HepG2 (cell line): Measurements from ENCODE around the gene PTCRA.

Experiments used
- CREB3 ChIP-seq: sonication (generic); formaldehyde crosslinking; IDR thresholded peaks from 2 replicates; pipeline ENCODE4 v1.5.0; 2020; ENCODE audit warnings: missing genetic modification reagents
- CTCF ChIP-seq: sonication (generic); formaldehyde crosslinking; IDR thresholded peaks from 2 replicates; pipeline ENCODE4 v1.5.0; 2020; ENCODE audit warnings: mild to moderate bottlenecking, missing genetic modification reagents, moderate library complexity
- EZH2 ChIP-seq: conservative IDR thresholded peaks from 2 replicates; pipeline ENCODE4 v1.6.1; 2012; ENCODE audit warnings: mild to moderate bottlenecking, low read depth, low read length, moderate library complexity
- FOXK1 ChIP-seq: sonication (generic); formaldehyde crosslinking; IDR thresholded peaks from 2 replicates; pipeline ENCODE4 v1.4.0; 2020; ENCODE audit warnings: low read depth, missing genetic modification reagents, borderline replicate concordance
- MYC ChIP-seq: sonication (generic); formaldehyde crosslinking; IDR thresholded peaks from 2 replicates; pipeline ENCODE4 v1.9.0; 2021; ENCODE audit warnings: missing genetic modification reagents, borderline replicate concordance
- POLR2A ChIP-seq, 2 experiments: IDR thresholded peaks; 2 replicates each; pipeline ENCODE4 v1.6.1; 2011; ENCODE audit warnings: low read depth in 2 of 2, low read length in 2 of 2, mild to moderate bottlenecking in 1 of 2, moderate library complexity in 1 of 2; ENCODE audit not compliant: insufficient read depth in 1 of 2
- SMAD3 ChIP-seq: sonication (generic); formaldehyde crosslinking; IDR thresholded peaks from 2 replicates; pipeline ENCODE4 v1.4.0; 2020; ENCODE audit warnings: missing genetic modification reagents
- SMARCC2 ChIP-seq: fragments of 450-650 bp; IDR thresholded peaks from 2 replicates; pipeline ENCODE4 v1.6.1; 2017; ENCODE audit warnings: antibody characterized with exemption, mild to moderate bottlenecking
- ZFP36 ChIP-seq: fragments of 150-350 bp; IDR thresholded peaks from 2 replicates; pipeline ENCODE4 v1.6.1; 2018; ENCODE audit warnings: borderline replicate concordance, low read length, low read depth; ENCODE audit not compliant: partially characterized antibody
- ZFX ChIP-seq: sonication (generic); formaldehyde crosslinking; IDR thresholded peaks from 2 replicates; pipeline ENCODE4 v1.4.0; 2020; ENCODE audit warnings: mild to moderate bottlenecking, low read depth, missing genetic modification reagents, moderate library complexity
- ZNF746 ChIP-seq: sonication (generic); formaldehyde crosslinking; IDR thresholded peaks from 2 replicates; pipeline ENCODE4 v1.8.0; 2022; ENCODE audit warnings: mild to moderate bottlenecking, missing genetic modification reagents
- ZUFSP ChIP-seq: sonication (generic); formaldehyde crosslinking; IDR thresholded peaks from 2 replicates; pipeline ENCODE4 v1.9.0; 2021; ENCODE audit warnings: missing genetic modification reagents, mild to moderate bottlenecking, borderline replicate concordance
- TF ChIP-seq, protein P1 (sequence below): IDR thresholded peaks from 2 replicates; pipeline ENCODE4 v1.6.1; 2016; ENCODE audit warnings: low read depth, missing genetic modification reagents, missing compliant biosample characterization
- TF ChIP-seq, protein P2 (sequence below): sonication (generic); formaldehyde crosslinking; IDR thresholded peaks from 2 replicates; pipeline ENCODE4 v1.4.0; 2020; ENCODE audit warnings: missing genetic modification reagents

DNA sequence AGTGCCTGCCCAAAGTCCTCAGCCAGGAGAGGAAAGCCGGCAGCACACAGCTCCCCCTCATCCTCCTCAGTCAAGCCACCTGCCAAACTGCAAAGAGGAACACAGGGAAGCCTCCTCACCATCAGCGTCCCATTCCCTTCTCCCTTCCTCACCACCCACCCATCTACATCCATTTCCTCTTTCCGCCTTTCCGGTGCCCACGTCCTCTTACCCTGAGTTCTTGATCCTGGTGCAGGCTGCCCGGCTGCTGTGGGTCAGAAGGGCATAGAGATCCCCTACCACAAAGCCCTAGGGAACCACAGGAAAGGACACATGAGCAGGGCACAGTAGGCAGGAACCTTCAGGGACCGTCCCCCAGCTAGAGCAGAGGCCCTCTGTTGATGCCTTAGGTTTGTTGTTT lies 50.7 kb downstream of the PTCRA start:
- TF ChIP-seq ZFX (CRISPR knock-in tag) (no peak), SMAD3 (CRISPR knock-in tag) (no peak), SMARCC2 (no peak), CREB3 (CRISPR knock-in tag) (no peak), FOXK1 (CRISPR knock-in tag) (no peak), POLR2A (IDR thresholded peaks at IDR 0.05; ENCODE audit: insufficient read depth in 1 of 2, low read depth in 2 of 2, low read length in 2 of 2) (no peak), CTCF (CRISPR knock-in tag) (no peak), ZUFSP (CRISPR knock-in tag) (no peak), ZNF746 (CRISPR knock-in tag) (no peak), ZFP36 (no peak), EZH2 (no peak), MYC (CRISPR knock-in tag) (no peak)
- TF ChIP-seq, protein P1, sequence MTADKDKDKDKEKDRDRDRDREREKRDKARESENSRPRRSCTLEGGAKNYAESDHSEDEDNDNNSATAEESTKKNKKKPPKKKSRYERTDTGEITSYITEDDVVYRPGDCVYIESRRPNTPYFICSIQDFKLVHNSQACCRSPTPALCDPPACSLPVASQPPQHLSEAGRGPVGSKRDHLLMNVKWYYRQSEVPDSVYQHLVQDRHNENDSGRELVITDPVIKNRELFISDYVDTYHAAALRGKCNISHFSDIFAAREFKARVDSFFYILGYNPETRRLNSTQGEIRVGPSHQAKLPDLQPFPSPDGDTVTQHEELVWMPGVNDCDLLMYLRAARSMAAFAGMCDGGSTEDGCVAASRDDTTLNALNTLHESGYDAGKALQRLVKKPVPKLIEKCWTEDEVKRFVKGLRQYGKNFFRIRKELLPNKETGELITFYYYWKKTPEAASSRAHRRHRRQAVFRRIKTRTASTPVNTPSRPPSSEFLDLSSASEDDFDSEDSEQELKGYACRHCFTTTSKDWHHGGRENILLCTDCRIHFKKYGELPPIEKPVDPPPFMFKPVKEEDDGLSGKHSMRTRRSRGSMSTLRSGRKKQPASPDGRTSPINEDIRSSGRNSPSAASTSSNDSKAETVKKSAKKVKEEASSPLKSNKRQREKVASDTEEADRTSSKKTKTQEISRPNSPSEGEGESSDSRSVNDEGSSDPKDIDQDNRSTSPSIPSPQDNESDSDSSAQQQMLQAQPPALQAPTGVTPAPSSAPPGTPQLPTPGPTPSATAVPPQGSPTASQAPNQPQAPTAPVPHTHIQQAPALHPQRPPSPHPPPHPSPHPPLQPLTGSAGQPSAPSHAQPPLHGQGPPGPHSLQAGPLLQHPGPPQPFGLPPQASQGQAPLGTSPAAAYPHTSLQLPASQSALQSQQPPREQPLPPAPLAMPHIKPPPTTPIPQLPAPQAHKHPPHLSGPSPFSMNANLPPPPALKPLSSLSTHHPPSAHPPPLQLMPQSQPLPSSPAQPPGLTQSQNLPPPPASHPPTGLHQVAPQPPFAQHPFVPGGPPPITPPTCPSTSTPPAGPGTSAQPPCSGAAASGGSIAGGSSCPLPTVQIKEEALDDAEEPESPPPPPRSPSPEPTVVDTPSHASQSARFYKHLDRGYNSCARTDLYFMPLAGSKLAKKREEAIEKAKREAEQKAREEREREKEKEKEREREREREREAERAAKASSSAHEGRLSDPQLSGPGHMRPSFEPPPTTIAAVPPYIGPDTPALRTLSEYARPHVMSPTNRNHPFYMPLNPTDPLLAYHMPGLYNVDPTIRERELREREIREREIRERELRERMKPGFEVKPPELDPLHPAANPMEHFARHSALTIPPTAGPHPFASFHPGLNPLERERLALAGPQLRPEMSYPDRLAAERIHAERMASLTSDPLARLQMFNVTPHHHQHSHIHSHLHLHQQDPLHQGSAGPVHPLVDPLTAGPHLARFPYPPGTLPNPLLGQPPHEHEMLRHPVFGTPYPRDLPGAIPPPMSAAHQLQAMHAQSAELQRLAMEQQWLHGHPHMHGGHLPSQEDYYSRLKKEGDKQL (CRISPR knock-in tag): no peak
- TF ChIP-seq, protein P2, sequence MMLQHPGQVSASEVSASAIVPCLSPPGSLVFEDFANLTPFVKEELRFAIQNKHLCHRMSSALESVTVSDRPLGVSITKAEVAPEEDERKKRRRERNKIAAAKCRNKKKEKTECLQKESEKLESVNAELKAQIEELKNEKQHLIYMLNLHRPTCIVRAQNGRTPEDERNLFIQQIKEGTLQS: no peak
